Stimulated activated naive CD4-positive, alpha-beta T cell treated with Interleukin-2 at 50 U/mL for 16 hours (primary cell): ENCODE data around the gene CTNNB1.

Experiments
- DNase-seq: peaks from one replicate; lab custom pipeline; 2025; lab: John Stamatoyannopoulos, UW

The CTNNB1 gene

GRCh38 chr3:41219424-41219823 lies 20.1 kb downstream of the CTNNB1 start:
- no peak for DNase-seq

DNA sequence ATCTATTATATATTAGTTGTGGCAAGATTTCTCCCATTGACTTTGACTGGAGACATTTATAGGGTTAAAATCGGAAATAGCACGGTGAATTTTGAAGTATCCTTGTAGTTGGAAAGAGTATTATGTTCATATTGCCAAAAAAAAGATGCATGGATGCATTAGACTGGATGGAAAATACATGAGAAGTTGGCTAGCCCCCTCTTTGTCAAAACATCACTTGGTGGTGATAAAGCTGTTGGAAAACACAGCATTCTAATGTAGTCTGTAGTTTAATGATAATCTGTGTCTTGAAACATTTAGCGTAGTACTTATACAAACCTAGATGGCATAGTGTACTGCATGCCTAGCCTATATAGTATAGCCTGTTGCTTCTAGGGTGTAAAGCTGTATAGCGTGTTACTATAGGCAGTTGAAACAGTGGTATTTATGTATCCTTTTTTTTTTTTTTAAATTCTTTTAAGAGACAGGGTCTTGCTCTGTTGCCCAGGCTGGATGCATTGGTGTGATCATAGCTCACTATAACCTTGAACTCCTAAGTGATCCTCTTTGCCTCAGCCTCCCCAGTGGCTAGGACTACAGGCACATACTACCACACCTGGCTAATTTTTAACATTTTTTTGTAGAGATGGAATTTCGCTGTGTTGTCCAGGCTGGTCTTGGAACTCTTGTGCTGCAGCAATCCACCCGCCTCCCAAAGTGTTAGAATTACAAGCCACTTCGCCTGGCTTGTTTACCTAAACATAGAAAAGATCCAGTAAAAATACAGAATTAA lies 21.8 kb downstream of the CTNNB1 start:
- DNase-seq = no peak

DNA sequence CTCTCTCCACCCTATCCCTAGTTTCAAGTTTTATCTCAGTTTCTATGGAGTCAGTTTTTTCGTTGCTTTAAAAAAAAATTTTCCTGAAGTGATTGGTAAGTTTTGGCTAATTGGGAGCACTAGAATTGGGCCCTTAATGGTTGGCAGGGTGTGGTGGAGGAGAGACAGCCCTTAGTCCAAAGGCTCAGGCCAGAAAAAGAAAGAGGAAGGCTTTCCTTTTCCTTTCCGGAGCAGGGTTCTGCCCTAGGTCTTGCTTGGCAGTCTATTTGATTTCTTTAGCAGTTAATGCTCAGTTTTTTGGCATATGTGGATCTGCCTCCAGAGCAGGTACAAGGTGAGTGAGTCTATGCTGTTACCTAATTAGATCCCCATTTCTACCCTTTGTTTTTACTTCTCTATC lies 22.7 kb downstream of the CTNNB1 start:
- DNase-seq = no peak

DNA sequence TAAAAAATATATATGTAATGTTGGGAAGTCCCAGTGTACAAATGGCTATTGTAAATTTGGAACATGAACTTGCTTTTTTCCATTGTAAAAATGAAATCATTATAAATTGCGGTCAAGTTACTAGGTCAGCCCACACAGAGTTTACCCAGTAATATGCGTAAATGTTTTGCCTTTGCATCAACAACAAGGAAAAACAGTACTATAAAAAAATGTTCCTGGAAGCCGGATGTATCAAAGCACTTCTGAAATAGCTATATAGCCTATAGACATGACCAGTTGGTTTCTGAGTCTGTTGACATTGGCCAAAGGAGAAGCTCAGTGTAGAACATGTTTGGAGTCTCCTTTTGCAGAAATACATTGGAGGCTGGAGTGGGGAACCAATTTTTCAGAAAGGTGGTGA lies 23.2 kb downstream of the CTNNB1 start:
- no peak for DNase-seq

DNA sequence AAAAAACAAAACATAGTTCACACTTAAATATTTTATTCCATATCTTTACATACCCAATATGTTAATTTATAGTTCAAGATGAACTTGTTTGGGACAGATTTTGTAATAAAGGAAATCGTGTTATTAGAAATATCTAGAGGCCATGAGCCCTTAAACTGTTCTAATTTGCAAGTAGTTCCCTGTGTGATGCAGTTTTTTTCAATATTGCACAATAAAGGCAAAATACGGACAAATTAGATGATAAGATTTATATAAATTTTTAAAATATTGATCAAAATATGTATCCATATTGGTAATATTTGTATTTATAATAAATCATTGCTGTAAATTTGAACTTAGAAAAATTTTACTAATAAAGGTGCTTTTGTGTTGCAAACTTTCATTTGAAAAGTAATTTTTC lies 23.8 kb downstream of the CTNNB1 start:
- no peak for DNase-seq

DNA sequence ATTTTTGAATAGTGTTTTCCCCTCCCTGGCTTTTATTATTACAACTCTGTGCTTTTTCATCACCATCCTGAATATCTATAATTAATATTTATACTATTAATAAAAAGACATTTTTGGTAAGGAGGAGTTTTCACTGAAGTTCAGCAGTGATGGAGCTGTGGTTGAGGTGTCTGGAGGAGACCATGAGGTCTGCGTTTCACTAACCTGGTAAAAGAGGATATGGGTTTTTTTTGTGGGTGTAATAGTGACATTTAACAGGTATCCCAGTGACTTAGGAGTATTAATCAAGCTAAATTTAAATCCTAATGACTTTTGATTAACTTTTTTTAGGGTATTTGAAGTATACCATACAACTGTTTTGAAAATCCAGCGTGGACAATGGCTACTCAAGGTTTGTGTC lies 24.4 kb downstream of the CTNNB1 start:
- no peak for DNase-seq

DNA sequence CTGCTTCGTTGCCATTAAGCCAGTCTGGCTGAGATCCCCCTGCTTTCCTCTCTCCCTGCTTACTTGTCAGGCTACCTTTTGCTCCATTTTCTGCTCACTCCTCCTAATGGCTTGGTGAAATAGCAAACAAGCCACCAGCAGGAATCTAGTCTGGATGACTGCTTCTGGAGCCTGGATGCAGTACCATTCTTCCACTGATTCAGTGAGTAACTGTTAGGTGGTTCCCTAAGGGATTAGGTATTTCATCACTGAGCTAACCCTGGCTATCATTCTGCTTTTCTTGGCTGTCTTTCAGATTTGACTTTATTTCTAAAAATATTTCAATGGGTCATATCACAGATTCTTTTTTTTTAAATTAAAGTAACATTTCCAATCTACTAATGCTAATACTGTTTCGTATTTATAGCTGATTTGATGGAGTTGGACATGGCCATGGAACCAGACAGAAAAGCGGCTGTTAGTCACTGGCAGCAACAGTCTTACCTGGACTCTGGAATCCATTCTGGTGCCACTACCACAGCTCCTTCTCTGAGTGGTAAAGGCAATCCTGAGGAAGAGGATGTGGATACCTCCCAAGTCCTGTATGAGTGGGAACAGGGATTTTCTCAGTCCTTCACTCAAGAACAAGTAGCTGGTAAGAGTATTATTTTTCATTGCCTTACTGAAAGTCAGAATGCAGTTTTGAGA lies 25.0 kb downstream of the CTNNB1 start:
- DNase-seq = no peak

- no peak for DNase-seq
These were observed 35.8 kb downstream of the CTNNB1 start for GRCh38 chr3:41234823-41235721.

GRCh38 chr3:41236228-41236627 lies 36.9 kb downstream of the CTNNB1 start:
- no peak for DNase-seq

- no peak for DNase-seq
These were observed 38.6 kb downstream of the CTNNB1 start for GRCh38 chr3:41237907-41238306.

- DNase-seq = no peak
These were observed 40.3 kb downstream of the CTNNB1 start for GRCh38 chr3:41239587-41239986.

DNA sequence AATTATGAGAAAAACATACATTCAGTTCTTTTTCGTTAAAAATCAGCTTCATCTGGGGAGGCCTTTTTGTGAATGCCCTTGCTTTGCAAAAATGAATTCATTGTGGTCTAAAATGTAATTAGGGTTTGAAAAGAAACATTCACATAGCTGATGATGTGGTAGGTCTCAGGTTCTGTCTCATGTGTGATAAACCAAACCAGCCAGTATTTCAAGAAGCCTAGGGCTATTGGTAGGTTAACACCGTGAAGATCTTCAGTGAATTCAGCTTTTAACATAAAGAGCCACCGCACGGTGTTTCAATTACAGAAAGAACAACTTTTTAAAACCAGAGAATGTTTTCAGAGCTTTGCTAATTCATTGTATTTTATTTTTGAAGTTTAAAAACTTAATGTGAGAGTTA lies 41.9 kb downstream of the CTNNB1 start:
- DNase-seq = no peak

DNA sequence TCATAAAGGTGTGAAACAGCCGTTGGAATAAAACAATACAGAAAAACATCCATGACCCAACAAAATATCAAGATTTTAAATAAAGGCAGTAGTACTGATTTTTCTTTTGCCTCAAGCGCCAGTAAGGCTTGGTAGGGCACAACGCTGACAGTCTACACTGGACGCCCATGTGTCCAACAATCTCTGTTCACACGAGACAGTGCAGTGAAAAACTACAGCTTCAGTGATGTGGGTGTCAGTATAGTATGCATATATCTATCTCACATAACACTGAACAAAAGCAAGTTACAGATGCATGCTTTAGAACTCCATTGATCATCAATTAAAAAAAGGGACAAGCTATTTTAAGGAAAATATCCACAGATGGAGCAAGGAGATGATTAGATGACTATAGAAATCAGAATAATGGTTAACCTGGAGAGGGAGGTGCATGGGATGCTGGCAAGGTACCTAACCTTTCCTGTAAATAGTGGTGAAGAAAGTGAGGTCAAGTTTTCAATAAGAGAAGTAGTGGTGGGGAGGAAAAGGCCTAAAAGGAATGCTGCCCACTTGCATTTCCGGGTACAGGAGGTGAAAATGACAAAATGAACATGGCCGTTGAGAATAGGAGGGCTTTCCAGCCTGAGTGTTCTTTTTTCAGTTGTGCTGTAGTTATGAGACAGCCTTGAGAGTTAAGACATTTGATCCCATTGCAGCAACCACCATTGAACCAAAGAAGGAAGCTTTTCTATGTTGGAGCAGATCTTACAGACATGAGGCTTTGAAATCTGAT lies 42.7 kb downstream of the CTNNB1 start:
- DNase-seq = no peak

GRCh38 chr3:41243183-41243582 lies 43.9 kb downstream of the CTNNB1 start:
- no peak for DNase-seq

GRCh38 chr3:41244620-41245336 lies 45.5 kb downstream of the CTNNB1 start:
- DNase-seq = no peak

GRCh38 chr3:41247055-41248004 lies 48.0 kb downstream of the CTNNB1 start:
- no peak for DNase-seq

DNA sequence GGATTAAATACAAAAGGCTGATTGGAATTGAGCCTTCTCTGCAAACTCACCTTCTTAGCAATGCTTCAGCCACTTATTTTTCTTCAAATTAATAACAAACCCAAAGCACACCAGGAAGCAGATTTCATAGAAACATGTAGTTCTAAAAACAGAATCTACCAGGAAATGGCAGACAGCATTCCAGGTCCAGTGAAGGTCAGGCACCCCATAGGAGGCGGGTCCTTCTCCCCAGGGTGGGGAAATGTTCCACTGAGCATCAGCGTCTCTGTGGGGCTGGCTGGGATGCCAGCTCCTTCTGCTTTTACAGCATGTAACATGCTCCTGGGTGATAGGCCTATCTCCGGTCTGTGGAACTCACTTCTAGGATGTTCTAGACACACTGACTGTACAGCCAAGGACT lies 49.2 kb downstream of the CTNNB1 start:
- no peak for DNase-seq

DNA sequence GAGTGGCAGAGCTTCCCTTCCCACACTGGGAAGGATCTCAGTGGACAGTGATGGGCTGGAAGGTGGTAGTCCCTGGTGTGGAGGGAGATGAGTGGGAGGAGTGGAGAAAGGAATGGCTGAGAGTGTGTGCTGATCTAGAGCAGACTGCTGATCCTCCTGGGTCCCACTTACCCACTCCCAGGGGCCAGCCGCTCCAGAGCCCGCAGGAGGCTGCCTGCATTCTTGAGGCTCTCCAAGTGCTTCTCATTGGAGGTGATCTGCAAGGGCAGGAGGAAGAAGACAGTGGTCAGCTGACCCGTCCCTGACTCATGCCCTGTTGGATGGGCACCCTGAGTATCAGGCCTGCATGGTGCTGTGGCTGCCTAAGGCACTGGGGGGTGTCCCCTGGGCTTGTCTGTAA lies 50.0 kb downstream of the CTNNB1 start:
- DNase-seq = no peak

GRCh38 chr3:41250825-41251224 lies 51.5 kb downstream of the CTNNB1 start:
- DNase-seq = no peak

DNA sequence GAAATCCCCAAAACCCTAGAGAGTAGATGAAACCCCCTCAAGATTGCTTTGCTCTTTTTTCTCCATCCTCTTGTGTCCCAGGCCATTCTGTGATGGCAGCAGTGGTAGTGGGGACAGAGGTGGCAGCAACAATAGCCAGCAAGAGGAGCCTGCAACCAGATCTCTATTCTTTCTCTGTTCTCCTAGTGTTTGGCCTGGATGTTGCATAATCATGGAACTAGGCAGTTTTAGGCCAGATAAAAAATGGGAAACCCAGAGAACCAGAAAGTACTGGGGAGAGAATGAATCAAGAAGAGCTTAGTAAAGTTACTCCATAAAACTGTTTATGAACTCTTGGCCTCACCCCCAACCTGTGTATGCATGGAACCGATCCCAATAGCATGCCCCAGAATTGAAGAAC lies 52.3 kb downstream of the CTNNB1 start:
- DNase-seq = no peak
